ENCODE measurements around the gene MAN1A2.

The MAN1A2 gene

DNA sequence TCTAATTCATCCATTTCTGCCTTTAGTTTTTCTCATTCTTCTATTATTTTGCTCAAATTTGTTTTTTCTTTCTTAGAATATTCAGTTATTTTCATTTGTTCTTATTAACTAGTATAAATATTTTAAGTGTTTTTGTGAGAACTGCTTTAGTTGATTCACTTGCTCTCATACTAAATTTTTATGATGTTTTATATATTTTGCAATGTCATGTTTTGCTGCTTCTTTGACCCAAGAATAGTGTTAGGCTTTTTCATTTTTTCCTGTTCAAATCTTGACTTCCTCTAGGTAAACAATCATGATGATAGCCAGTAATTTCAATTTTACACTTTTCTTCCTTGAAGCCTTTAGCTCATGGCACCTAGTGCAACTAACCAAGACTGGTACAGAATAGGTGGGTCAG is 45.2 kb downstream of the MAN1A2 start:
- H3K9me3 ChIP-seq (ENCODE audit: insufficient read depth, low read depth, low read length): no peaks in the 10 kb centered on the region
- H3K27me3 ChIP-seq (ENCODE audit: insufficient read depth, low read length): no peaks in the 10 kb centered on the region
- H3K36me3 ChIP-seq (ENCODE audit: insufficient read depth, low read length): peaks cover 3% of the 10 kb centered on the region; the same call in 1 of the 2 replicates
- H3K27ac ChIP-seq (ENCODE audit: low read depth, low read length): no peak overlapping the region
- H3K9ac ChIP-seq (ENCODE audit: low read depth, low read length): no peak overlapping the region
- H3K4me3 ChIP-seq (ENCODE audit: low read length): no peak overlapping the region
- peaks cover 7% of the 10 kb centered on the region for H3K4me1 ChIP-seq (ENCODE audit: insufficient read depth, low read length)

DNA sequence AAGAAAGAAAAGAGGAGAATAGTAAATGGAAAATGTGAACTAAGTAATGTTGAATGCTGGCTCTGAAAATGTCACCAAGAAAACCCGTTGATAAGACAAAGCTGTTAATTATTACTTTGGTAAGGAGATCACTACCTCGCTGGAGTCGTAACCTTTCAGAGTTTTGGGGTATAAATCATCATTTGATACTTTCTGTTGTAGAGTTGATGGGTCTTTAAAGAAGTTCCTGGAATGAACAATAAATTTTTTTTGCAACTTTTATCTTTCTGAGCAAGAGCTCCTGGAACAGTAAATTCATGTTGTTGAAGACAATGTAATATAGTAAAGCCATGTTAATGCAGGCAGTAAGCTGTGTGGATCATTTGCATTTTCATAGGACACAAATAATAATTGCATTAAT is 46.2 kb downstream of the MAN1A2 start:
- Histone ChIP-seq H3K4me3 (ENCODE audit: low read length) (no peak overlapping the region), H3K9ac (ENCODE audit: low read depth, low read length) (no peak overlapping the region), H3K4me1 (ENCODE audit: insufficient read depth, low read length) (peaks cover 7% of the 10 kb centered on the region), H3K9me3 (ENCODE audit: insufficient read depth, low read depth, low read length) (no peaks in the 10 kb centered on the region), H3K27ac (ENCODE audit: low read depth, low read length) (no peak overlapping the region), H3K36me3 (ENCODE audit: insufficient read depth, low read length) (peaks cover 3% of the 10 kb centered on the region; the same call in 1 of the 2 replicates), H3K27me3 (ENCODE audit: insufficient read depth, low read length) (no peaks in the 10 kb centered on the region)
- 94% methylated on average over 3 of the region's 3 CpGs for whole genome bisulfite sequencing

DNA sequence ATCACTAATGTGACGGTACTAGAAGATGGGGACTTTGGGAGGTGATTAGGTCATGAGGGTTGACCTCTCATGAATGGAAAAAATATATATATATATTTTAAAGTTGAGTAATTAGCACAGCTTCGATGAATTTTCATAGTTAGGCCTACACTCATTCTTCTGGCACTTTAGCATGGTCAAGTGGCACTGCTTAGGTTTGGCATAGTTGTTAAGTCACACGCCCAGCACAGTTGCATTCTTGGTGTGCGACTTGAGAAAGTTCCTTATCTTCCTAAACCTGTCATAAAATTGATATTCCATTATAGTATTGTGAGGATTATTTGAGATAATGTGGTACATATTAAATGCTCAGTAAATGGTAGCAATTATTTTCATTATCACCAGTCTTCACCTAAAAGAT is 47.7 kb downstream of the MAN1A2 start:
- no peaks in the 10 kb centered on the region for H3K9me3 ChIP-seq (ENCODE audit: insufficient read depth, low read depth, low read length)
- no peak overlapping the region for H3K9ac ChIP-seq (ENCODE audit: low read depth, low read length)
- H3K27me3 ChIP-seq (ENCODE audit: insufficient read depth, low read length): no peaks in the 10 kb centered on the region
- H3K4me1 ChIP-seq (ENCODE audit: insufficient read depth, low read length): peaks cover 7% of the 10 kb centered on the region
- peaks cover 3% of the 10 kb centered on the region; the same call in 1 of the 2 replicates for H3K36me3 ChIP-seq (ENCODE audit: insufficient read depth, low read length)
- 94% methylated on average over 4 of the region's 4 CpGs for WGBS
- no peak overlapping the region for H3K27ac ChIP-seq (ENCODE audit: low read depth, low read length)
- H3K4me3 ChIP-seq (ENCODE audit: low read length): no peak overlapping the region

DNA sequence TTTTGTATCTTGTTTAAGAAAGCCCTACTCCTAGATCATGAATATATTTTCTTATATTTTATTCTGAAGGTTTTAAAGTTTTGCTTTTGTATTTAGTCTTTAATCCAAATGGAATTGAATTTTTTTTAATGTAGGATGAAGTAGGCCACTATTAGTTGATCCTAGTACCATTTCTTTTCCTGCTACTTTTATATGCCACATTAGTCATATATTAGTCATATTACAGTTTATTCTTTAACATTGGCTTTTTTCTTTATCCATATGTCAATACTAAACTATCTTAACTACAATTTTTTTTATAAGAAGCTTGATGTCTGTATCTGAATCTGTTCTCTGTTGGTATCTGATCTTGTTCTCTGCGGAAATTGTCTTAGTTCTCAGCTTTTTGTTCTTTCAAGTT is 48.8 kb downstream of the MAN1A2 start:
- H3K4me1 ChIP-seq (ENCODE audit: insufficient read depth, low read length): peaks cover 7% of the 10 kb centered on the region
- H3K9me3 ChIP-seq (ENCODE audit: insufficient read depth, low read depth, low read length): no peaks in the 10 kb centered on the region
- no peak overlapping the region for H3K27ac ChIP-seq (ENCODE audit: low read depth, low read length)
- H3K9ac ChIP-seq (ENCODE audit: low read depth, low read length): no peak overlapping the region
- H3K4me3 ChIP-seq (ENCODE audit: low read length): no peak overlapping the region
- no peaks in the 10 kb centered on the region for H3K27me3 ChIP-seq (ENCODE audit: insufficient read depth, low read length)
- H3K36me3 ChIP-seq (ENCODE audit: insufficient read depth, low read length): peaks cover 3% of the 10 kb centered on the region; the same call in 1 of the 2 replicates
- WGBS: 100% methylated on average over 1 of the region's 1 CpG

DNA sequence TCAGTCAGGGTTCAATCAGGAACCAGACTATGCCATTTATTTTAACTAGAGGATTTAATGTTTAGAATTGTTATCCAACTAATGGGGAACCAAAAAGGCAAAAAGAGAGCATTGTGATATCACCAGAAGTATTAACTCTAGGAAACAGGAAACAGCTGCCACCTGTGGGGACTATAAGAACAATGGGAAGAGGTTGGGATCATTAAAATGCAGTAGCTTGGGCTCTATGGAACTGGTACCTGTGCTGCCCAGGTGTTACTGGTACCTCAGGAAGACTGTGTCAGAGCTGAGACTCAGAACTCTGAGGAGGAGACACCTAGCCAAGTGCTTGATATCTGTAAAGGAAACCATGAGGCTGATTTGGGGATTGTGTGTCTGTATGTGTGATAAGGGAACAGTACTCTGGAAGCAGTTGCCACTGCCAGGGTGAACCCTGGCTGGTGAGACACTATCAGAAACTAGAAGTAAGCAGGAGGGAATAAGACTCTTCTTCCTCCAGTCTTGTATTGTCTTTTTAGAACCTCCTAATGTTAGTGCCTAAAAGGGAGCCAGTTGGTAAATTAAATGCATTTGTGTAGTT is 49.4 kb downstream of the MAN1A2 start:
- Histone ChIP-seq H3K4me3 (ENCODE audit: low read length) (no peak overlapping the region), H3K9ac (ENCODE audit: low read depth, low read length) (no peak overlapping the region), H3K4me1 (ENCODE audit: insufficient read depth, low read length) (peaks cover 7% of the 10 kb centered on the region), H3K27me3 (ENCODE audit: insufficient read depth, low read length) (no peaks in the 10 kb centered on the region), H3K36me3 (ENCODE audit: insufficient read depth, low read length) (peaks cover 3% of the 10 kb centered on the region; the same call in 1 of the 2 replicates), H3K9me3 (ENCODE audit: insufficient read depth, low read depth, low read length) (no peaks in the 10 kb centered on the region), H3K27ac (ENCODE audit: low read depth, low read length) (no peak overlapping the region)

DNA sequence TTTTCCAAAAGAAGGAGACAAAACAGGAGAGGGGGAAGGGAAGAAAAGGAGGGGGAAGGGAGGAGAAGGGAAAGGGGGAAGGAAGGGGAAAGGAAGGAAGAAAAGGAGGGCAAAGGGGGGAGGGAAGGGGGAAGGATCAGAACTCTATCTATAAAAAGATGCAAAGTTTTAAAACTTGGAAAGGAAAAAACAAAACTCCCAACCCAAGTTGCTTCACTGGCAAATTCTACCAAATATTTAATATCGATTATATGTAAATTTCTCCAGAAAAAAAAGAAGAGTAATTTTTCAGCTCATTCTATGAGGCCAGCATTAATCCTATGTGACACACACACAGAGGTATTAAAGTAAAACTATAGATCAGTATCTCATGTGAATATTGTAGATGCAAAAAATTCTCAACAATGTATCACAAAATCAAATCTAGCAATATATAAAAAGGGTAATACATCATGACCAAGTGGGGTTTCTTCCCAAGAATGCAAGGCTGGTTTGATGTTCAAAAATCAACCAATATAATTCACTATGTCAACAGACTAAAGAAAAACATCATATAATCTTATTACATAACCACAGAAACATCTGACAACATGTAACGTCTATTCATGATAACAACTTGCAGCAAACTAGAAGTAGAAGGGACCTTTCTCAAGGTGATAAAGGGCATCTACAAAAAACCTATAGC is 57.9 kb downstream of the MAN1A2 start:
- no peak overlapping the region for H3K4me3 ChIP-seq (ENCODE audit: low read length)
- H3K27ac ChIP-seq (ENCODE audit: low read depth, low read length): no peak overlapping the region
- H3K27me3 ChIP-seq (ENCODE audit: insufficient read depth, low read length): no peaks in the 10 kb centered on the region
- no peaks in the 10 kb centered on the region for H3K4me1 ChIP-seq (ENCODE audit: insufficient read depth, low read length)
- peaks cover 3% of the 10 kb centered on the region; the same call in 1 of the 2 replicates for H3K36me3 ChIP-seq (ENCODE audit: insufficient read depth, low read length)
- H3K9me3 ChIP-seq (ENCODE audit: insufficient read depth, low read depth, low read length): peaks cover 26% of the 10 kb centered on the region
- H3K9ac ChIP-seq (ENCODE audit: low read depth, low read length): no peak overlapping the region
- 100% methylated on average over 1 of the region's 2 CpGs for WGBS

DNA sequence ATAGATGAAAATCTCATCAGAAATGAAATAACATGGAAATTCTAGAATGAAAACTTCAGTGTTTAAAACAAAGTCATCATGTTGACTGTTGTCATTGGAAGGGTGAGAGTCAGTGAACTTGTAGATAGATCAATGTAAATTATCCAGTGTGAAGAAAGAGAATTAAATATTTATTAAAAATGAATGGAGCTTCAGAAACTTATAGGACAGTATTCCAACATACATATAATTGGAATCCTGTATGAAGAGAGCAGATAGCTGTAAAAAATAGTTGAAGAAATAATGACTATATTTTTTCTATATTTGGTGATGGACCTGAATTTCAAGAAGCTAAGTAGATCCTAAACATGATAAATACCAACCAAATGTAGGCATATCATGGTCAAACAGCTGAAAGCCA is 60.0 kb downstream of the MAN1A2 start:
- no peak overlapping the region for H3K27ac ChIP-seq (ENCODE audit: low read depth, low read length)
- H3K4me3 ChIP-seq (ENCODE audit: low read length): no peak overlapping the region
- H3K9ac ChIP-seq (ENCODE audit: low read depth, low read length): no peak overlapping the region
- no peaks in the 10 kb centered on the region for H3K27me3 ChIP-seq (ENCODE audit: insufficient read depth, low read length)
- peaks cover 26% of the 10 kb centered on the region for H3K9me3 ChIP-seq (ENCODE audit: insufficient read depth, low read depth, low read length)
- H3K4me1 ChIP-seq (ENCODE audit: insufficient read depth, low read length): no peaks in the 10 kb centered on the region
- peaks cover 3% of the 10 kb centered on the region; the same call in 1 of the 2 replicates for H3K36me3 ChIP-seq (ENCODE audit: insufficient read depth, low read length)

DNA sequence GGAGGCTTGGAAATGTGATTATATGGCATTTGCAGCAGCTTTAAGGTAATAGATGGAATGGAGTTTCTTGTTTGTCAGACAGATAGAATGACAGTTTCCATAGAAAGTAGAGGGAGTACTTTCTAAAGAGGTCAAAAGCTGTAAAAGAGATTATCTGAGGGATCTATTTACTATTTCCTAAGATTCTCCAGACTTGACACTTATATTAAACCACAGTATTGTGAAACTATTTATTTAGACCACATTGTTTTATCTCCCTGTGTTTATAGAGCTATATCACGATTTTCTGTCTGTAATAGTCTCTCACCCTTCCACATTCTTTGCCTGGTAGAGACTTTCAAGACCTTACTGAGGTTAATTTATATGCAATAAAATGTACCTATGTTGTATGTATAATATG is 66.7 kb downstream of the MAN1A2 start:
- no peaks in the 10 kb centered on the region for H3K36me3 ChIP-seq (ENCODE audit: insufficient read depth, low read length)
- no CpG with 5 or more reads among the region's 1 CpG for WGBS
- H3K9ac ChIP-seq (ENCODE audit: low read depth, low read length): no peak overlapping the region
- H3K9me3 ChIP-seq (ENCODE audit: insufficient read depth, low read depth, low read length): no peaks in the 10 kb centered on the region
- H3K4me1 ChIP-seq (ENCODE audit: insufficient read depth, low read length): no peaks in the 10 kb centered on the region
- H3K4me3 ChIP-seq (ENCODE audit: low read length): no peak overlapping the region
- no peak overlapping the region for H3K27ac ChIP-seq (ENCODE audit: low read depth, low read length)
- no peaks in the 10 kb centered on the region for H3K27me3 ChIP-seq (ENCODE audit: insufficient read depth, low read length)

DNA sequence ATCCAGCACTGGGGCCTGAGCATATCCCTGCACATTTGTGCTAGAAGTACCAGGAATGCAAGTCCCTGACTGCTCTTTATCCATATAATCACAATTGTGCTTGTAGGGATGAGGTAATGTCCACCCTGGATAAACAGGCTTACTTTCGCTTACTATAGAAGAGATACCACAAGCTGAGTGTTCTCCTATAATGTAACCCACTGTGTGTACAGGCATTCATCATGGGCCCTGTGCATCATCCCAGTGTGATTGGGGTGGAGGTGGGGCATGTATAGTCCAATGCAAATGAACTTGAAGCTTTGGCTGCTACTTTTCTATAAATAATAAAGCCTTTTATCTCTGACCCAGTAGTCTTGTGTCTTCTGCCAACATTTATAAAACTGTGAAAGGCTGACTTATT is 69.3 kb downstream of the MAN1A2 start:
- Histone ChIP-seq H3K9me3 (ENCODE audit: insufficient read depth, low read depth, low read length) (no peaks in the 10 kb centered on the region), H3K36me3 (ENCODE audit: insufficient read depth, low read length) (no peaks in the 10 kb centered on the region), H3K9ac (ENCODE audit: low read depth, low read length) (no peak overlapping the region), H3K4me3 (ENCODE audit: low read length) (no peak overlapping the region), H3K27ac (ENCODE audit: low read depth, low read length) (no peak overlapping the region), H3K4me1 (ENCODE audit: insufficient read depth, low read length) (no peaks in the 10 kb centered on the region), H3K27me3 (ENCODE audit: insufficient read depth, low read length) (no peaks in the 10 kb centered on the region)
- 100% methylated on average over 1 of the region's 1 CpG for WGBS

DNA sequence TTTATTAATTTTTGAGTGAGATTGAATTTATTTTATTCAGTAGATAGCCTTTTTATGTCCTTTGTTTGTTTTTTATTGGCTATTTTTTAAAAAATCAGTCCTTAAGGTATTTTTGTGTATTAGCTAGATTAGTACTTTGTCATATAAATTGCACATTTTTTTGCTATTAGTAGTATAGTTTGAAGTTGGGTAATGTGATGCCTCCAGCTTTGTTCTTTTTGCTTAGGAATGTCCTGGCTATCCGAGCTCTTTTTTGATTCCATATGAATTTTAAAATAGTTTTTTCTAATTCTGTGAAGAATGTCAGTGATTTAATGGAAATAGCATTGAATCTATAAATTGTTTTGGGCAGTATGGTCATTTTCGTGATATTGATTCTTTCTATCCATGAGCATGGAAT is 80.4 kb downstream of the MAN1A2 start:
- WGBS: 91% methylated on average over 2 of the region's 2 CpGs
- H3K27me3 ChIP-seq (ENCODE audit: insufficient read depth, low read length): no peaks in the 10 kb centered on the region
- H3K4me3 ChIP-seq (ENCODE audit: low read length): no peak overlapping the region

DNA sequence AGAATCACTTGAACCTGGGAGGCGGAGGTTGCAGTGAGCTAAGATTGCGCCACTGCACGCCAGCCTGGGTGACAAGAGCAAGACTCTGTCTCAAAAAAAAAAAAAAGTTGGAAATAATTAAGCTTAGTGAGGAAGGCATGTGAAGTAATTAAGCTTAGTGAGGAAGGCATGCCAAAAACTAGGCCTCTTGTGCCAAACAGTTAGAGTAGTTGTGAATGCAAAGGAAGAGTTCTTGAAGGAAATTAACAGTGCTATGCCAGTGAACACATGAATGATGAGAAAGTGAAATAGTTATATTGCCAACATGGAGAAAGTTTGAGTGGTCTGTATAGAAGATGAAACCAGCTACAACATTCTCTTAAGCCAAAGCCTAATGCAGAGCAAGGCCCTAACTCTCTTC is 85.0 kb downstream of the MAN1A2 start:
- Histone ChIP-seq H3K4me3 (ENCODE audit: low read length) (no peak overlapping the region), H3K27ac (ENCODE audit: low read depth, low read length) (no peak overlapping the region)
- 93% methylated on average over 3 of the region's 3 CpGs for WGBS

More for the DNA sequence above, 80.4 kb downstream of the MAN1A2 start:
- Histone ChIP-seq H3K9ac (ENCODE audit: low read depth, low read length) (no peak overlapping the region), H3K27ac (ENCODE audit: low read depth, low read length) (no peak overlapping the region), H3K9me3 (ENCODE audit: insufficient read depth, low read depth, low read length) (no peaks in the 10 kb centered on the region; the same call in 1 of the 2 replicates), H3K4me1 (ENCODE audit: insufficient read depth, low read length) (no peaks in the 10 kb centered on the region), H3K36me3 (ENCODE audit: insufficient read depth, low read length) (no peaks in the 10 kb centered on the region)

More for the DNA sequence above, 85.0 kb downstream of the MAN1A2 start:
- Histone ChIP-seq H3K9ac (ENCODE audit: low read depth, low read length) (no peak overlapping the region), H3K27me3 (ENCODE audit: insufficient read depth, low read length) (no peaks in the 10 kb centered on the region), H3K36me3 (ENCODE audit: insufficient read depth, low read length) (no peaks in the 10 kb centered on the region), H3K4me1 (ENCODE audit: insufficient read depth, low read length) (no peaks in the 10 kb centered on the region), H3K9me3 (ENCODE audit: insufficient read depth, low read depth, low read length) (no peaks in the 10 kb centered on the region; the same call in 1 of the 2 replicates)
